Activated gamma-delta T cell (primary cell): ENCODE data around the gene BOD1.

Source experiments
- DNase-seq: peaks from one replicate; lab custom pipeline; 2025; lab: John Stamatoyannopoulos, UW

The BOD1 gene

DNA sequence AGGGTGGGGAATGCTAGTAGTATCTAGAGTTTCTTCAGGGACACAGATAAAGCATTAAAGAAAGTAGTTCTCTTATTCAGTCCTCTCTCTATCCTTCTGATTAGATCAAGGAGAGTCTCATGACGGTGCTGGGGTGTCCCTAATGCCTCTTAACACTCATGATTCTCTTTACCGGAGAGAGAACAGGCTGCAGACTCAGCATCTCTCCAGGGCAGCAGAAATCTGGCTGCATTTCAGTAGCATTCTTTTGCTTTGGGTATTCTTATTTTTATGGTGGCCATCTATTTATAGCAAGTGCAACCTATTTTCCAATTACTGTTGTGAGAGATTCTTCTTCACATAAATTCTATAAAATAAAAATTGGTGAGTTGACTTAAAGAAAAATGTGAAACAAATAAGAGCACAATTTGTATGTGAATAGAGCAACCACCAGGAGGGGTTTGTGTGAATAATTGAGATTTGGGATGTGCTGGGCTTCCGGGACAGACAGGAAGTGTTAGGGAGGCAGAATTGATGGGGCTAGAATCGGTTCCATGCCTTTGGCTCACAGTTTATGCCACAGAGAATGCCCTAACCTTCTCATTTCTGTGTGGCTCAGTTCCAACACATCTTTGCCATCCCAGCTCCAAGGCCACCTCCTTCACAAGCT, 23.8 kb upstream of the BOD1 start:
- DNase-seq = no peak

DNA sequence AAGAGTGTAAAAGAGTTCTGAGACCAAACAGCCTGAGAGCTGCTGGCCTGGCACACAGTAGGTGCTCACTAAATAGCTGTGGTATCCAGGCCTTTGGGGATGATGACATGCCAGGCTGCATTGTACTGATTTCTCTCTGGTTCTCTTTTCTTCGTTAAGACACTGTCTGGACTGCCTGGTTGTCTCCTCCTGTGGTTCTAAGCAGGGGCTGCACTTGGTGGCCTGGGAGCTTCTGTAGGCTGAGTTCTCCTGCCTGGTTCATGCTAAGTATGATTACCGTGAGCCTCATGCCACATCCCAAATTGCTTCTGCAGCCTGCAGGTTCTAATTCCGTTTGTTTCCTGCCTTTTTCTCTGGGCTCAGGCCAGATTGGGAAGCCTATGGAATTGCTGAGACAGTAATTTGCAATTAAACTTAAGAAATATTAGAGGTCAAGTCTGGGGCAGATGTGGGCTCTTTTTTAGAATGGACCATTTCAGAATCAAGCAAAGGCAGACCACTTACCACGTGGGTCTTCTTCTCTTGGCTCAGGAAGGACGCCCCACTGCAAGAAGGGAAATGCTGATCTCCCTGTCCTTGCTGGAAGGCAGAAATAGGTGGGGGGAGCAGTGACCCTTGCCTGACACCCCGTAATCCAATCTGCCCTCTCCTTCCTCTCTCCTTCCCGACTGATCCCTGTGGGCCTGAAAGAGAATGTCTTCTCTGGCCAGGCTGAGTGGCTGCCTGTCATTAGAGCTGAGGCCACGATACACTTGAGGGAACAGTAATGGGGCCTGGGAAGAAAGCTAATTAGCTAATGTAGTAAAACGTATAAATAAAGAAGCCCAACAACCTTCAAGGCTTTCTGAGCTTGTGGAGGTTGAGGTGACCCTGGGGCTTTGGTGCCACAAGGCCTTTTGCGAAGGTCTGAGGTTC, 21.9 kb upstream of the BOD1 start:
- DNase-seq = no peak

DNA sequence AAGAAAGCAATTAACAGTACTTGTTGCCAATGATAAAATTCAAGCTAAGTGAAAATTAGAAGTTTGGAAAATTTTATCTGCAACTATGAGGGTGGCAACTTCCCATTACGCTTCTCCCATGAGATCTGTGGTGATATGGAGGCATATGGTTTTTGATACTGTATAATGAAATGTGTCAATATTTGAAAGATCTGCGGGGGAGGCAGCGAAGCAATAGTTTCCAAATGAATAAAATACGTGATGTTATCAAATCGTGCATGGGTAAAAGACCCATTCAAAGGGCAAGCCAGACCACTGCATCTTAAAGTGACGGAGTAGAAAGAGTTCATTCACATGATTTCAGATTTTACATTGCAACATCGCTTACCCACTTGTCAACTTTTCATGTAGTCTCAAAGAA, 20.9 kb upstream of the BOD1 start:
- DNase-seq = no peak

DNA sequence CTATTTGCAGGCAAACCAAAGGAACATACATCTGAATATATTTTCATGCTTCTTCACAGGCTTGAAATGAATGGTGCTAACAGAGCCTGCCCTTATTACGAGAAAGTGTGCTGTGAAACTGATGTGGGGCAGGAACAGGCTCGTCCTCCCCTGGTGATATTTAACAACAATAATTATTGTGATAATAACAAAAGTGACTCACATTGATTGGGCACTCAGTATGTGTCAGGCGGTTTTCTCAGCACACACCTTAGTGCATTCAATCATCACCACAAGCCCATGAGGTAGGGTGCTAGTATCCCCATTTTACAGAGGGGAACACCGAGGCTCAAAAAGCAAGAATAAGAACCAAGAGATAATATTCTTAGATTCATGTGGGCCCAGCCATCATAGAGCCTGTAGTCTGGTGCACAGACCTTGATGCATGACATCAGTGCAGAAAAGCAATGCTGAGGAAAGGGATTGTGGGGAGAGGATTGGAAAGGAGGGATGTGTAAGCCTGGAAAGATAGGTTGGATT, 18.1 kb upstream of the BOD1 start:
- no peak for DNase-seq

DNA sequence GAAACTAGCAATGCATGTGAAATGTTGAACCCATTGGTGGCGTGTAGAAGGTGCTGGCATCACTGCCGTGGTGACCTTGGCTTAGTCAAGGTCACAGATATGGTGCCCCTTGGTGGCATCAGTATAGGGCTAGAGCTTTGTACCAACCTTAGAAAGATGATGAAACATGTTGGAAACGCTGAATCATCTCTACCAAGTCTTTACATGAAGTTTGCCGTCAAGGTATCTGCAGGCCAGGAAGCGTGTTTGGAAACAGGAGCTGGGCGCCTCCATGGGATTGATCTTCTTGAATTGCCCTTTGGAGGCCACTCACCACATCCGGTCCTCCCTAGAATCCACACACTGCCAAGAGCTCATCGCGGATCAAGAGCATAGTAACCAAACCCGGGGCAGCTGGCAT, 16.9 kb upstream of the BOD1 start:
- DNase-seq = no peak

DNA sequence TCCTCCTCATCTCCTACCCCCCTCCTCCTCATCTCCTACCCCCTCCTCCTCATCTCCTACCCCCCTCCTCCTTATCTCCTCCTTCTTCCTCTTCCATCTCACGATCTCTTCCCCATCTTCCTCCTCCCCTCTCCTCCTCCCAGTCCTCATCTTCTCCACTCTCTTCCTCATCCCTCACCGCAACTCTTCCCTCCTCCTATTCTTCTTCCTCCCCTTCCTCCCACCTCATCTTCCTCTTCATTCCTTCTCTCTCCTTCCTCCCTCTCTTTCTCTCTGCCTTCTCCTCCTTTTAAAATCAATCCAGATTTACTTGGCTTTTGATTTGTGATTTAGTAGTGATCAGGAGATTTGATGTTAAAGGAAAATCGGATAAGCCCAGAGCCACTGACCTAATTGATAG, 15.0 kb upstream of the BOD1 start:
- no peak for DNase-seq

DNA sequence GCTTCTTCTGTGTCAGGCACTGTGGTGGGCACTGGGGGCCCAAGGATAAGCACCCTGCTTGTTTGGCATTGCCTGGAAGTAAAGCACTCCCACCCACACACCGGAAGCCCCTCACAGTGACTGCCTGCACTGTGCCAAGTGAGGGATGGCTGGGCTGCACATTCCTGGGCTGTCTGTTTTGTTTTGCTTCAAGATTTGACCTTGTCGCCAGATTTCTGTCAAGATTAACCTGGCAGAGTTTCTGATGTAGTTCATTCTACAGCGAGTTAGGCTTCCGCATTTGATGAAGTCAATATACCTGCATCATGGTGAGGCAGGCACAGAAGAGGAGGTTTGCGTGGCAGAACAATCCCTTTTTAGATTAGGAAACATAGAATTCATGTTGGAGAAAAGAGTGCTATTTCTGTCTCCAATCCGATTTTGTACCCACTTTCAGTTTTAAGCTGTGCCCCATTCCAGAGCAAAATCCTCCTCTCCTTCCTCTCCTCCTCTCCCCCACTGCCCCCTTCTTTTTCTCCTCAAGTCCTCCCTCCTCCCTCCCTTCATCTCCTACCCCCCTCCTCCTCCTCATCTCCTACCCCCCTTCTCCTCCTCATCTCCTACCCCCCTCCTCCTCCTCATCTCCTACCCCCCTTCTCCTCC, 14.4 kb upstream of the BOD1 start:
- no peak for DNase-seq

DNA sequence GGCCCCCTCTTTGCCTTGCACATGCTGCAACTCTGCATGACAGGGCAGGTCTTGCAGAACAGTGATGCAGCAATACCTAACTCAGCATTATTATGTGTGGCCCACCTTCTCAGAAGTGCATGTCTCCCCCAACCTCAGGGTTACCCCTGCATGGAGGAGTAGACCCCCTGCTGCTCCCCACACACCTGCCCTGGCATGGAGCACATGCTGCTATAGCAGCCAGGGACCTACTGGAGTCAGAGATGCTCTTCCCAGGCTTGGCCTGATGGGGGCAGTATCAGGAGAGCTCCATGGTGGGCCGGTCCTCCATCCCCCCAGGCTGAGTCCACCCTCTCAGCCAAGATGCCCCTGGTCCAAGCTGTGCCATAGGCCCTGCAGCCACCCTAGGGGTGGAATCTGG, 13.2 kb upstream of the BOD1 start:
- no peak for DNase-seq

DNA sequence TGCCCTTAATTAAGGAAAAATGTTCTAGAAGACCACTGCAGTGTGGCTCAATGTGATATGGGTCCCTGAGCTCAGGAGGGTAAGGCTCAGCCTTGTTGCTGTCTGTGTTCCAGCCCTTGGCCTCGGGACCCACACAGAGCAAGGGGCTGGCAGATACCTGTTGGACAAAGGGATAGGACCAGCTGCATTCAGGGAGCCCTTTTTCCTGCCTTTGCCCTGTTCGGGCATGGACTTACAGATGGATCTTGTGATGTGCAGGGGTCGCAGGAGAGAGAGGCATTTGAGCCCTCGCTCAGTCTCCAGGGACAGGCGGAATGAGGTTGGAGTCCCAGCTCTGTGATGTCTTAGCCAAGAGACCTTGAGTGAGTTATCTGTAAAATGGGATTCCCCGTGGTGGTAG, 12.1 kb upstream of the BOD1 start:
- DNase-seq = no peak

DNA sequence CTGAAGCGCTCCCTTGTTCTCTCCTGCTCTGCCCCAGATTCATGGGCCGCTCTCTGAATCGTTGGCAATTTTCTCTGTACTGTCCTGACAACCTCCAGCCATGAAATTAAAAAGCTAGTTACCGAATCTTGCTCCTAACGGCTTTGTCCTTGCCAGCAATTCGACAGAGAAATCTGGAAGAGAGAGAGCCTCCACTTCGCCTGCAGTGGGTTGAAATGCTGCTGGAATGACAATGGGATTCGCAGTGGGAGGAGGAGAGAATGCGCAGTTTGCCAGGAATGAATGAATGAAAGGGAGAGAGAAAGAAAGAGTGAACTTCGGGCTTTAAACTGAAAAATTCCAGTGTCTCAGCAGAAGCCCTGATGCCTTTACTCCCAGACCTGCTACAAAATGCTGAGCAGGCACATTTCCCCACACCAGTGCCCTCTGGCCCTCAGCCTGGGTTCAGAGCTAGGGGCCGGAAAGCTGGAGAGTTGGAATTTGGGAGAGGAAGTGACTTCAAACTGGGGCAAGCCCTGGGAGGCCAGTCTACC, 11.5 kb upstream of the BOD1 start:
- no peak for DNase-seq

DNA sequence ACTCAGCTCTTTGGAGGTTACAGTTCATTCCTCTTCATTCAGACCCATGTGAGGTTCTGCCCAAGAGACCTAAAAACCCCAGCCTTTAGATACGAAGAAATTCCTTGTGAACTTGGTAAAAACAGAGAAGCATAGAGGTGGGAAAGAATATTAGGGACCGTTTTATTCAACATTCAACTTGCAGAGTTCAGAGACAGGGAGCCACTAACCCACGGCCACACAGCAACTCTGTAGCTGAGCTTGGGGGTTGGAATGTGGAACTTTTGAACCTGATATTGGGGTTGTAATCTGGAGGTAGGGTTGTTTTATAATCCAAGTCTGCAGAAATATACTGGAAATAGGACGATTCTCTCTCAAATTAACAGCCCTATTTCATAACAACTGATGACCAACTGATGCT, 10.8 kb upstream of the BOD1 start:
- no peak for DNase-seq

DNA sequence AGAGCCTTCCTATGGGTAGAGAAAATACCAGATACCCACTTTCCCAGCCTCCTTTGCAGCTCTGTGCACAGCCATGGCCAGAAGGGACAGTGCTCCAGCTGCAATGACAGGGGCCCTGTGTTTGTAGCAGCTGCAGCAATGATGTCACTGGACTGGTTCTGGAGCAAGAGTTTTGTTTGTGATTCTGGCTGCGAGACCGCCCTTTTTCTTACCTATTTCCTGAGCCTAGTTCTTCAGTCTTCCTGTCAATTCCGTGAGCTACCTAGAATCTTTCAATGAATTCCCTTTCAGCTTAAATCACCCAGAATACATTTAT, 10.0 kb upstream of the BOD1 start:
- no peak for DNase-seq

DNA sequence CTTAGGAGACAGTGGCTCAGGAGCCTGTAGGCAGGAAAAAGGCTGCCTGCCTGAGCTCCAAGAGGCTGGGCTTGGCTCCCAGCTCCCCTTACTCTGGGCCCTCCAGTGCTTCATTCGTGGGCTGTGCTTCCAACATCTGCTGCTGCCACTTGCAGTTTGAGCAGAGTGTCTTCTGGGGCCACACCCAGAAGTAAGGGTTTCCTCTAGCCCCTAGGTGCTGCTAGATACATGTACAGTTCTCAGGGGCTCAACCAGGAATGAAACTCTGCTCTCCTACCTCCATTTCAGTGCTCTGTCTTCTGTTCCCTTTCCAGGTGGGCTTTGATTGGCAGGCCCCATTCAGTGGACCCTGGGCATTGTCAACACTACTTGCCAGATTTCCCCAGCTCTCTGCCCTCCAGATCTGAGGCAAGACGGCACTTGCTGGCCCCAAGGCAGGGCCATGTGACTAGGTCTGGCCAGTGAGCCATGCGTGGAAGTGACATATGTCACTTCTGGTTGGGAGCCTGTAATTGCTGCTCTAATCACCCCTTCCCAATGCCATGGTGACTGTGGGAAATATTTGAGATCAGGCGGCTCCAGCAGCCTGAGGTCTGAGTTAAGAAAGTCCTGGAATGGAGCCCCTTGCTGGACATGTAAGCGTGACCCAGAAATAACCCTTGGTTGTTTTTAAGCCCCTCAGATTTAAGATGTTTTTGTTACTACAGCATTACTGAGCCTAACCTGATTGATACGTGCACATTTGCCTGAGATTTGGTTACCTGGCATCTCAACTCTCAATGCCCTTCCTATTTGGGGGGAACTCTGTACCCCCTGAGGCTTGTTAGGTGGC, 9.4 kb upstream of the BOD1 start:
- no peak for DNase-seq

DNA sequence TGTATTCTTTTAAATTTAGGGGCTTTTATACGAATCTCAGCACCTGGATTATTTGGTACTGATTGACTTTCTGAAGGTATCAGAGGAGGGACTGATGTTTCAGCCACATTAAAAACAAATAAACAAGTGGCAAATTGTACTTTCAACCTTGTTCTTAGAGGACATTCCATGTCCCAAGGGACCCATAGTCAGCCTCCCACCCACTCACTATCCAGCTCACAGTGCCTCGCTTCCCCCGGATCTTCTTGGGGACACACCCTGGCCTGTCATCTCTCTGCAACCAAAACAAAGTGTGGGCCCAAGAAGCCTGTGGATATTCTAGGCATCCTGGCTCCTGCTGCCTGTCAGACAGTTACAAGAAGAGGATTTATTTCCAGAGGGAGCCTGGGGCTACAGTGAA, 8.8 kb upstream of the BOD1 start:
- no peak for DNase-seq

DNA sequence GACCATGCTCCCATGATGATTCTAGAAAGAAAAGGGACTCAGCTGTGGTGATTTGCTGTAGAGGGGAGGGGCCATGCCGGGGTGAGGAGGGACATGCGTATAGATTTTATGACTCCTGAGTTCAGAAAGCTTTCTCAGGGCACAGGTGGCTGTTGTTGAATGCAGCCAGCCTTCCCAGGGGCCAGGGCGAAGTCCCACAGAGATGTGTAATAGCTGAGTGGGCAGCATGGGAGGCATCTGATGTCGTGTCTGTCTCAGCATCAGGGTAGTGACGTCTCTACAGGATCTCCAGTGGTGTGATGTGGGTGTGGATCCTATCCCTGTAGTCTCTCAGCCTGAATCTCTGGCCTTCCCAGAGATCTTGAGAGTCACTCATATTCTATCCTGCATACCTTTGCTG, 7.8 kb upstream of the BOD1 start:
- no peak for DNase-seq

DNA sequence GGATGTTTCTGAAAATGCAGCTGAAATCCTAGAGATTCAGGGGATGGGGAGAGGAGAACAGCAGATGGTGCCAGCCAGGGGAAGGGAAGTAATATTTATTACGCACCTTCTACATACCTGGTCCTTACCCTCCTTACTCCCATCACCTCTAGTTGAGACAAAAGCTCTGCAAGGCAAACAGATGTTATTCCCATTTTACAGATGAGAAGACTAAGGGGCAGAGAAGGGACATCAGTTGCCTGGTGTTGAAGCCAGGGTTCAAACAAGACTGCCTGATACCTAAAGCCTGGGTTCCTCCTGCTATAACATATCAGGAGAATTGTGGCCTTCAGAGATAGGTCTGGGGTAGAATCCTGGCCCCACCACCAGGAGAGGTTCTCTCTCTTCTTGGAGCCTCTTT, 7.3 kb upstream of the BOD1 start:
- DNase-seq = no peak

DNA sequence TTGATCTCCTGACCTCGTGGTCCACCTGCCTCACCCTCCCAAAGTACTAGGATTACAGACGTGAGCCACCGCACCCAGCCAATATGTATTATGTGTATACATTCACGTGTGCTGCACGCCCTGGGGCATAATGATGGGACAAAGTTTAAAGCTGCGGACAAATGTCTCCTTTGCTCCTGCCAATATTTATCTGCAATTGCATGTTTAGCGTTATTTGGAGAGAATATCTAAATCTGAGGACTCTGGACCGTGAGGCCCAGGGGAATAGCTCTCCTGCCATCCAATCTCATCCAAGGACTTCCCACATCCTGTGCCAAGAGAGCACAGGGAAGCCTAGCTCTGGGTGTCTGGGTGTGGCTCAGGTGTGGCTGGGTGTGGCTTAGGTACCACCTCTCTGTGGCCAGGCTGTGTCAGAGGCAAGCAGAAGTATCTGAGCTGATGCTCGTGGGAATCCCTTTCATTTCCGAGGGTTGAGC, 6.9 kb upstream of the BOD1 start:
- DNase-seq = no peak

DNA sequence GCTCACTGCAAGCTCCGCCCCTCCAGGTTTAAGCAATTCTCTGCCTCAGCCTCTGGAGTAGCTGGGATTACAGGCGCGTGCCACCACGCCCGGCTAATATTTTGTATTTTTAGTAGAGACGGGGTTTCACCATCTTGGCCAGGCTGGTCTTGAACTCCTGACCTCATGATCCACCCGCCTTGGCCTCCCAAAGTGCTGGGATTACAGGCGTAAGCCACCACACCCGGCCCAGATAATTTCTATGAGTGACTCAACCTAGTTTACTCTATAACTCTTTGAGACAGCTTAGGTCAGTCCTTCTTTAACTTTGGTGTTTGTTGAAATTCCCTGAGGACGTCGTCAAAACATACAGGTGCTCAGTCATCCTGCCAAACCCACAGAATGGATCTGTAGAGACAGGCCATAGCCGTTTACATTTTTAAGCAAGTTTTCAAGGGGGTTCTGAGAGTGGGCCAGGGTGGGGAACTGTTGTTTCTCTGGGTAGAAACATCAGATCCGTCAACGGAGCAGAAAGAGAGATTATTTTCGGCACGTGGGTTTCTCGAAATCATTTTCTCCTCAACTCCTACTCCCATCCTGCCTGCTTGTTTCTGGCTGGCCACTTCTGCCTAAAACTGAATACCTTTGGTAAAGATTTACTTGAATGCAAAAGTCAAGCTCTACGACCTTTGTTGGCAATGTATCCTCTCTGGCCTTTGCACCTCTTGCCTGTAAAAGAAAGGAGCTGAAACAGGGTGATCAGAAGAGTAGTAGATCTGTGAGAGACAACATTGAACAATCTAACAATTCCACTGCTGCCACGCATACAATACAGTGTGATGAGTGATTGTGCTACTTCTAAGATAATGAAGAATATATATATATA, 6.0 kb upstream of the BOD1 start:
- no peak for DNase-seq

DNA sequence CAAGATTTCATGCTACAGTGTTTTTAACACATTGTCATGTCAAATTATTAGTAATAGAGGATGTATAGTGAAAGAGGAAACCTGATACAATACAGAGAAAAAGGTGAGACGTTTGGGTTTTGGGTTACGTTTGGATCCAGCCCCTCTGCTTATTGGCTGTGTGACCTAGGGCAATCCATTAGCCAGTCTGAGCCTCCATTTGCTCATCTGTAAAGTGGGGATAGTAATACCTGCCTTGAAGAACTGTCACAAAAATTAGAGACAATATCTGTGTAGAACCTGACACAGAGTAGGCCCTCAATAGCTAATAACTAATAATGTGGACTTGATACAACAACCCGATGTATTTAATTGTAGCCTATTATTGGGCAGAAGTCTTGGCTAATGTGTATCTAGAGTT, 4.3 kb upstream of the BOD1 start:
- no peak for DNase-seq

DNA sequence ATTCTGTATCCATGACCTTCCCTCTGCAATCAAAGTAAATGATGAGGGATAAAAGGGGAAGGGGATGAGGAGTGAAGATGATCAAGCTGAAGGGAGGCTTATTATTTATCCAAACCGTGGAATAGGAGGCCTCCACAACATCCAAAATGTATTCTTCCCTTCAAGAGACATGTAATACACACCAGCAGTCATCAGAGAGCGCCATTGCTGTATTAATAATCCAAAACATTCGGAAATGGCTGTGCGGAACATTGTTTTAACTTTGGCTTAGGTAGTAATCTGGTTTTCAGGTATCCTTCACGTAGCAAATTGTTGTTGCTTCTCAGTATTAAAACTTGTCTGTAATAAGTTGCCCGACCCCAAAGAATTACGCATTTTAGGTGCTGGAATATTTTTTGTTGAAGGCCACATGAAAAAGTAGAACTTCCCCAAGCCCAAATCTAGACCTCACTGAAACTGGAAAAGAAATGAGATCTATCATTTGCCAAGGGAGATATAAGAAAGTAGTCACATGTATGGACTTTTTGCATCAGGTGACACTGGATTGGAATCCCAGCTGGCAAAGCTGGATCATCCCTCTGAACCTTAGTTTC, 2.6 kb upstream of the BOD1 start:
- DNase-seq = no peak
